Keratinocyte (primary cell): Measurements from ENCODE around the gene LAMA3. TPM values are rescaled to one million over a fixed set of nuclear protein-coding genes. Genes with fewer than 3 reads are reported as not detected.

Source experiments
- DNase-seq: peaks from one replicate; pipeline ENCODE4 v3.0.0-alpha.2; 2011; ENCODE audit warnings: low read depth, missing footprints, low spot score
- FAIRE-seq: peaks from 2 replicates; lab custom pipeline; 2011; peaks lifted over from hg19 to GRCh38; lab: Jason Lieb, UNC
- H2AFZ ChIP-seq: 2 replicates; pipeline ENCODE4 v1.6.0; 2012; ENCODE audit warnings: low read length, control low read depth, inconsistent platforms; ENCODE audit not compliant: control insufficient read depth
- H3K27ac ChIP-seq: 2 replicates; pipeline ENCODE4 v1.5.1; 2011; ENCODE audit warnings: low read length; ENCODE audit not compliant: control insufficient read depth, insufficient read depth
- H3K27me3 ChIP-seq: 3 replicates; pipeline ENCODE4 v1.6.0; 2011; ENCODE audit warnings: low read length; ENCODE audit not compliant: control insufficient read depth, insufficient read depth; ENCODE audit errors: extremely low read depth
- H3K36me3 ChIP-seq, 2 experiments: 2 replicates in 1 of 2; 3 replicates in 1 of 2; pipeline ENCODE4 v1.5.1; 2011; ENCODE audit warnings: low read length in 2 of 2, mild to moderate bottlenecking in 1 of 2; ENCODE audit not compliant: control insufficient read depth in 2 of 2, insufficient read depth in 2 of 2; ENCODE audit errors: extremely low read depth in 1 of 2
- H3K4me1 ChIP-seq: 3 replicates; pipeline ENCODE4 v1.5.1; 2011; ENCODE audit warnings: low read length; ENCODE audit not compliant: control insufficient read depth, insufficient read depth; ENCODE audit errors: extremely low read depth
- H3K4me2 ChIP-seq: 3 replicates; pipeline ENCODE4 v1.6.0; 2011; ENCODE audit warnings: low read depth, low read length; ENCODE audit not compliant: control insufficient read depth, insufficient read depth; ENCODE audit errors: extremely low read depth
- H3K4me3 ChIP-seq, 3 experiments: fragments of 200-600 bp in 1 of 3; sonication (generic) in 1 of 3; 2 replicates in 2 of 3; 3 replicates in 1 of 3; pipeline ENCODE4 v1.5.1; 2011 to 2016; ENCODE audit warnings: low read length in 3 of 3, mild to moderate bottlenecking in 3 of 3, control low read depth in 2 of 3, inconsistent platforms in 1 of 3, low read depth in 1 of 3, mixed read lengths in 1 of 3, mixed run types in 1 of 3, moderate library complexity in 1 of 3; ENCODE audit not compliant: control insufficient read depth in 2 of 3, insufficient read depth in 2 of 3; ENCODE audit errors: extremely low read depth in 1 of 3
- H3K79me2 ChIP-seq: 2 replicates; pipeline ENCODE4 v1.6.0; 2012; ENCODE audit warnings: low read length; ENCODE audit not compliant: control insufficient read depth, insufficient read depth
- H3K9ac ChIP-seq: 3 replicates; pipeline ENCODE4 v1.6.0; 2011; ENCODE audit warnings: low read length; ENCODE audit not compliant: control insufficient read depth, insufficient read depth; ENCODE audit errors: extremely low read depth
- H3K9me1 ChIP-seq: 3 replicates; pipeline ENCODE4 v1.6.0; 2011; ENCODE audit warnings: low read length; ENCODE audit not compliant: control insufficient read depth, insufficient read depth; ENCODE audit errors: extremely low read depth
- H3K9me3 ChIP-seq: 2 replicates; pipeline ENCODE4 v1.5.1; 2012; ENCODE audit warnings: low read depth, low read length; ENCODE audit not compliant: control insufficient read depth
- H4K20me1 ChIP-seq: 3 replicates; pipeline ENCODE4 v1.6.0; 2011; ENCODE audit warnings: low read length; ENCODE audit not compliant: control insufficient read depth, insufficient read depth; ENCODE audit errors: extremely low read depth
- CTCF ChIP-seq, 3 experiments: IDR thresholded peaks in 1 of 3; conservative IDR thresholded peaks in 1 of 3; optimal IDR thresholded peaks in 1 of 3; 2 replicates in 2 of 3; 3 replicates in 1 of 3; pipeline versions ENCODE3 to v1.5.1; 2011; ENCODE audit warnings: low read length in 3 of 3, mild to moderate bottlenecking in 3 of 3, moderate library complexity in 2 of 3, control low read depth in 1 of 3, inconsistent platforms in 1 of 3; ENCODE audit not compliant: insufficient read depth in 2 of 3; ENCODE audit errors: extremely low read depth in 1 of 3
- EZH2 ChIP-seq: IDR thresholded peaks from one replicate; pipeline ENCODE4 v1.6.1; 2012; ENCODE audit warnings: inconsistent platforms, mild to moderate bottlenecking, low read length, moderate library complexity
- dilution Hi-C: fragments of 300-500 bp; cut with MboI; formaldehyde crosslinking; loops from one replicate; pipeline ENCODE4 v1.7.0; 2020; ENCODE audit warnings: low sequenced_read_pairs; ENCODE audit not compliant: extremely low pct_ligation_motif_present
- polyA plus RNA-seq, 5 experiments: library from polyadenylated mRNA; depleted of rRNA in 3 of 5; stranded (reverse) in 3 of 5; stranded (forward) in 1 of 5; unstranded in 1 of 5; fragments of >200 nt; gene quantifications; 1 replicate in 1 of 5; 2 replicates in 3 of 5; 3 replicates in 1 of 5; pipeline versions ENCODE4 v1.2.1 to v1.2.3, GENCODE V29; 2011 to 2012; ENCODE audit warnings: missing spikeins in 2 of 5, low read depth in 1 of 5, low replicate concordance in 1 of 5

LAMA3 gene
- polyA plus RNA-seq, 1 donor (not counting 4 experiments of a cell fraction or from before 2014, with no cell fraction given), result 1,944 TPM

- TF ChIP-seq EZH2 (no peak), CTCF (optimal IDR thresholded peaks at IDR 0.05 in 1 of 3, IDR thresholded peaks at IDR 0.05 in 1 of 3, conservative IDR thresholded peaks at IDR 0.05 in 1 of 3; ENCODE audit: extremely low read depth in 1 of 3, insufficient read depth in 2 of 3, low read length in 3 of 3) (no peak)
- Histone ChIP-seq H3K9me3 (no peaks in the 10 kb centered on the region), H3K9ac (no peak overlapping the region), H2AFZ (no peak overlapping the region), H4K20me1 (no peaks in the 10 kb centered on the region), H3K27me3 (no peaks in the 10 kb centered on the region), H3K27ac (no peak overlapping the region), H3K9me1 (no peaks in the 10 kb centered on the region), H3K4me1 (peaks cover 24% of the 10 kb centered on the region), H3K79me2 (no peaks in the 10 kb centered on the region), H3K36me3 (no peaks in the 10 kb centered on the region), H3K4me2 (no peak overlapping the region), H3K4me3 (no peak overlapping the region)
- dilution Hi-C loops, result no loop called here
- FAIRE-seq, result no peak
- DNase-seq, result no peak
Measured at GRCh38 chr18:23723121-23723520, 33.9 kb downstream of the LAMA3 start.

- H3K4me2 ChIP-seq, result no peak overlapping the region
- no peak overlapping the region for H3K27ac ChIP-seq
- H3K27me3 ChIP-seq, result no peaks in the 10 kb centered on the region
- no peaks in the 10 kb centered on the region for H3K36me3 ChIP-seq
- H3K9me1 ChIP-seq, result no peaks in the 10 kb centered on the region
- no peaks in the 10 kb centered on the region for H4K20me1 ChIP-seq
- no peak for DNase-seq
- no peak overlapping the region for H2AFZ ChIP-seq
- H3K4me3 ChIP-seq, result no peak overlapping the region
- H3K79me2 ChIP-seq, result no peaks in the 10 kb centered on the region
- FAIRE-seq, result no peak
- no peak overlapping the region for H3K9ac ChIP-seq
- dilution Hi-C loops, result no loop called here
- TF ChIP-seq EZH2 (no peak), CTCF (optimal IDR thresholded peaks at IDR 0.05 in 1 of 3, IDR thresholded peaks at IDR 0.05 in 1 of 3, conservative IDR thresholded peaks at IDR 0.05 in 1 of 3; ENCODE audit: extremely low read depth in 1 of 3, insufficient read depth in 2 of 3, low read length in 3 of 3) (no peak)
- no peaks in the 10 kb centered on the region for H3K9me3 ChIP-seq
- peaks cover 8% of the 10 kb centered on the region for H3K4me1 ChIP-seq
Measured at GRCh38 chr18:23724681-23725080, 35.4 kb downstream of the LAMA3 start.
